Heart left ventricle (tissue), 13 donors: Measurements from ENCODE around the gene TBL1X.

Experiments used
- CTCF ChIP-seq, 12 donors: fragments of 200-600 bp; sonication (generic) in 4 of 12; IDR thresholded peaks; one replicate each; pipeline versions ENCODE4 v1.5.0 to v1.8.0; 2018 to 2022; ENCODE audit warnings: antibody characterized with exemption in 12 of 12, mild to moderate bottlenecking in 5 of 12
- POLR2A ChIP-seq, 2 donors: fragments of 450-650 bp; IDR thresholded peaks; one replicate each; pipeline ENCODE4 v1.6.1; 2017; ENCODE audit warnings: antibody characterized with exemption in 2 of 2, mild to moderate bottlenecking in 2 of 2, moderate library complexity in 2 of 2
- donor health status: ischemic (EF 13 %, LVEDD 7.1; RV severe dilation, severe dysfunction).
- donor health status: DM: no; HTN: yes; CAD: no.
- donor health status: DM: no; HTN: no; CAD: no.
- donor health status: ischemic (EF 25% LVEDD 6.9; RV normal size, moderate dysfunction).
- donor health status: ischemic (EF 25% LVEDD 5.7; RV mildly dilated, moderate dysfunction).
- donor health status: ischemic (EF 35%, LVEDD 5.7; RV mildly dilated, moderate dysfunction).
- donor health status: nonischemic (EF 11% LVEDD 7.7; RV severe dilation, severe dysfunction).
- donor health status: DM: yes; HTN: yes; CAD: no.
- donor health status: PGD.
- donor health status: ischemic (EF 29% LVEDD 5.4; RV normal size, mild dysfunction).
- donor health status: nonischemic (EF 23%, LVEDD 6.1; RV moderate dilation, normal function).

GRCh38 chrX:9488586-9488985, 23.7 kb downstream of the TBL1X start:
- TF ChIP-seq CTCF (IDR thresholded peaks at IDR 0.05) (no peak), POLR2A (IDR thresholded peaks at IDR 0.05) (no peak)
